ENCODE measurements around the gene SCIN. TPM values are rescaled to one million over a fixed set of nuclear protein-coding genes. Genes with fewer than 3 reads are reported as not detected.
"Not testable (repeated sequence)": the region's sequence is repeated elsewhere in the genome, so short reads cannot be mapped to it uniquely, and the experiment has no call there.

Gene SCIN
- total and polyA plus RNA-seq, 2 donors: 1.3 to 10.7 TPM

DNA sequence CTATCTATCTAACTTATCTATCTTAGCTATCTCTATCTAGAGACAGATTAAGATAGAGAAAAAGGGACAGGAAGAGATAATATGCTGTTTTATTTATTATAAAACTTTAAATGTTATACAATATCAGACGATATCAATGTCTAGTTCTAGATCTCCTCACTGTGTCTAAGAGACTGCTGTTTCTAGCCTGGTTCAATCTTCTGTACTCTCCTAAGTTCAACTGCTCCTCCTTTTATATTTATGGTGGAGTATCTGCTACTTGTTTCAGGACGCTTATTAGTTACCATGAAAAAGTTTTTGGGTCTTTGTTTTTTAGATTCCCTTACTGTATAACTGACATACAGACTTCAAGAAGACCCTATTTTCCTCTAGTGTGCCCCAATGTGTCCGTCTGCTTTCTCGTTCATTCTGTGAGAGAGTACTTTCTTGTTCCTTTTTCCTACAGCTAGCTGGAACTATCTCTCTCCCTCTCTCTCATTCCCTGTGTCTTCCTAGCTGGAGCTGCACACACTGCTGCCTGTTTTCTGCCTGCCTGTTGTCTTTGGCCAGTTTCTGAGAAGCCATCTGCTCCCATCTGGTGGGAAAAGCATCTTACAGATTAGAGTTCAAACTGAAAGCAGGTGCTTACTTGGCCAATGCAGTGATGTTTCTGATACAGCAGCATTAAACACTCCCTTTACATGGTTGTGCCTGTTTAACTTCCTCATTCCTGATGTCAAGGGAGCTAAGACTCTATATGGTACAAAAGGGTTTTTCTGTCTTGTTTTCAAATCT, 67.5 kb downstream of the SCIN start:
- Histone ChIP-seq H3K36me3 (ENCODE audit: insufficient read depth) (no peaks in the 10 kb centered on the region), H3K27ac (ENCODE audit: low read depth) (no peak overlapping the region), H3K4me1 (ENCODE audit: insufficient read depth) (no peaks in the 10 kb centered on the region), H3K4me3 (ENCODE audit: low read depth, low read length) (no peak overlapping the region)
- 29% methylated on average over 4 of the region's 4 CpGs for WGBS
- DNase-seq (ENCODE audit: extremely low spot score): no peak

GRCh38 chr7:12638851-12639456, 68.4 kb downstream of the SCIN start:
- 20% methylated on average over 6 of the region's 6 CpGs for WGBS
- Histone ChIP-seq H3K36me3 (ENCODE audit: insufficient read depth) (no peaks in the 10 kb centered on the region), H3K4me3 (ENCODE audit: low read depth, low read length) (no peak overlapping the region), H3K4me1 (ENCODE audit: insufficient read depth) (no peaks in the 10 kb centered on the region), H3K27ac (ENCODE audit: low read depth) (no peak overlapping the region)
- no peak for DNase-seq (ENCODE audit: extremely low spot score)

GRCh38 chr7:12640299-12641096, 70.0 kb downstream of the SCIN start:
- Histone ChIP-seq H3K4me3 (ENCODE audit: low read depth, low read length) (no peak overlapping the region), H3K27ac (ENCODE audit: low read depth) (no peak overlapping the region), H3K4me1 (ENCODE audit: insufficient read depth) (no peaks in the 10 kb centered on the region), H3K36me3 (ENCODE audit: insufficient read depth) (no peaks in the 10 kb centered on the region)
- no peak for DNase-seq (ENCODE audit: extremely low spot score)
- WGBS: 79% methylated on average over 7 of the region's 7 CpGs

GRCh38 chr7:12641196-12641595, 70.7 kb downstream of the SCIN start:
- Histone ChIP-seq H3K4me3 (ENCODE audit: low read depth, low read length) (no peak overlapping the region), H3K4me1 (ENCODE audit: insufficient read depth) (no peaks in the 10 kb centered on the region), H3K36me3 (ENCODE audit: insufficient read depth) (no peaks in the 10 kb centered on the region), H3K27ac (ENCODE audit: low read depth) (no peak overlapping the region)
- DNase-seq (ENCODE audit: extremely low spot score): no peak
- 63% methylated on average over 3 of the region's 3 CpGs for WGBS

GRCh38 chr7:12642508-12642907, 72.0 kb downstream of the SCIN start:
- WGBS: 96% methylated on average over 5 of the region's 5 CpGs
- Histone ChIP-seq H3K27ac (ENCODE audit: low read depth) (no peak overlapping the region), H3K36me3 (ENCODE audit: insufficient read depth) (no peaks in the 10 kb centered on the region), H3K4me3 (ENCODE audit: low read depth, low read length) (no peak overlapping the region), H3K4me1 (ENCODE audit: insufficient read depth) (no peaks in the 10 kb centered on the region)
- no peak for DNase-seq (ENCODE audit: extremely low spot score)

DNA sequence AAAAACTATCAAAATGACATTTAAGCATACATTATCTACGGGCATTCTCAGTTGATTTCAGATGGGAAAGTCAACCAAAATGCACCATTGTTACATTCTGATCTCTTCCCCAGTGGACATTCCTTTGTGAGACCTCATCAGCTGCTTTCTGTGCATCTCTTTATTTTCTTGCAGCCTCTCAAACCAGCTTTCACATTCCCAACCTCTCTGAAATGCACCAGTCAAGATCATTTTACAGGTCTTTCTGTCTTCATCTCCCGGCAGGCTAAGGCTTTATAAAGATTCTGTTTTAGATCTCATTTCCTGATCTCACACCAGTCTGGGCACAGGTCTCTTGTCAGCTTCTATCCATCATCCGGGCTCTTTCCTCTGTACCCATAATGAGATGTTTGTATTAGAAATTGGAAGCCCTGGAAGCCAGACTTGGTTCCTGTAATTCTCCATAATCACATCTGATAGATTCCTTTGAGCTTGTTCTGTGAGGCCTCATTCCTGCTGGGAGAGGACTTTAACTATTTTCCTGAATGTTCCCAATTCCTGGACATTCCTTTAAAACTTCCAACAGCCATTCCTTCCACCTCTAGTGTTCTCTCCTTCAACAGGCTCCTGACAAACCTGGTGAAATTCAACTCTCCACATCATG, 72.6 kb downstream of the SCIN start:
- Histone ChIP-seq H3K27ac (ENCODE audit: low read depth) (no peak overlapping the region), H3K36me3 (ENCODE audit: insufficient read depth) (no peaks in the 10 kb centered on the region), H3K4me1 (ENCODE audit: insufficient read depth) (no peaks in the 10 kb centered on the region), H3K4me3 (ENCODE audit: low read depth, low read length) (no peak overlapping the region)
- 78% methylated on average over 3 of the region's 3 CpGs for WGBS
- DNase-seq (ENCODE audit: extremely low spot score): no peak

- H3K27ac ChIP-seq (ENCODE audit: low read depth): no peak overlapping the region
- WGBS: 93% methylated on average over 5 of the region's 5 CpGs
- no peak for DNase-seq (ENCODE audit: extremely low spot score)
- H3K4me1 ChIP-seq (ENCODE audit: insufficient read depth): no peaks in the 10 kb centered on the region
- no peak overlapping the region for H3K4me3 ChIP-seq (ENCODE audit: low read depth, low read length)
- H3K36me3 ChIP-seq (ENCODE audit: insufficient read depth): no peaks in the 10 kb centered on the region
These were observed 73.1 kb downstream of the SCIN start for GRCh38 chr7:12643644-12644043.

DNA sequence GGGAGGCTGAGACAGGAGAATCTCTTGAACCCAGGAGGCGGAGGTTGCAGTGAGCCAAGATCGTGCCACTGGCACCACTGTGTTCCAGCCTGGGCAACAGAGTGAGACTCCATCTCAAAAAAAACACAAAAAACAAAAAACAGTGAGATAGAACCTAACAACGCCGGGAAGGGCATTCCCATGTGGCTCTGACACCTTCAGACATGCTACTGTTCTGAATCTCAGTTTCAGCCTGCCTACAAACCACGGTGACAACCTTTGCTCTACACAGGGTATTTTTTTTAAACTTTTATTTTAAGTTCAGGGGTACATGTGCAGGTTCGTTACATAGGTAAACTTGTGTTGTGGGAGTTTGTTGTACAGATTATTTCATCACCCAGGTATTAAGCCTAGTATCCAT, 74.7 kb downstream of the SCIN start:
- 88% methylated on average over 6 of the region's 6 CpGs for WGBS
- DNase-seq (ENCODE audit: extremely low spot score); H3K4me3 ChIP-seq (ENCODE audit: low read depth, low read length); H3K27ac ChIP-seq (ENCODE audit: low read depth); H3K36me3 ChIP-seq (ENCODE audit: insufficient read depth); H3K4me1 ChIP-seq (ENCODE audit: insufficient read depth): not testable (repeated sequence)

DNA sequence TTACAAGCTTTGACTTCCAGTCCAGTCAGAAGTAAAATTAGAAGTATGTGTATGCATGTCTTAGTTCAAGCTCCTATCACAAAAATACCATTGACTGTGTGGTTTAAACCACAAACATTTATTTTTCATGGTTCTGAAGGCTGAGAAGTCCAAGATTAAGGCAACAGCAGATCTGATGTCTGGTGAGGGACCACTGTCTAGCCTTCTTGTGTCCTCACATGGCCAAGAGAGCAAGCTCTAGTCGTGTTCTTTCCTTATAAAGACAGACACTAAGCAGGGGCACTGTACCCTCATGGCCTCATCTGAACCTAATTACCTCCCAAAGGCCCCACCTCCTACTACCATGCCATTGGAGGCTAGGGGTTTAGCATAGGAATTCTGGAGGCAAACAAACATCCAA, 75.6 kb downstream of the SCIN start:
- Histone ChIP-seq H3K4me1 (ENCODE audit: insufficient read depth) (no peaks in the 10 kb centered on the region), H3K27ac (ENCODE audit: low read depth) (no peak overlapping the region), H3K36me3 (ENCODE audit: insufficient read depth) (no peaks in the 10 kb centered on the region), H3K4me3 (ENCODE audit: low read depth, low read length) (no peak overlapping the region)
- 49% methylated on average over 1 of the region's 1 CpG for WGBS
- no peak for DNase-seq (ENCODE audit: extremely low spot score)

- H3K4me3 ChIP-seq (ENCODE audit: low read depth, low read length): no peak overlapping the region
- no peak overlapping the region for H3K27ac ChIP-seq (ENCODE audit: low read depth)
- no peaks in the 10 kb centered on the region for H3K36me3 ChIP-seq (ENCODE audit: insufficient read depth)
- WGBS: 66% methylated on average over 6 of the region's 6 CpGs
- no peak for DNase-seq (ENCODE audit: extremely low spot score)
- no peaks in the 10 kb centered on the region for H3K4me1 ChIP-seq (ENCODE audit: insufficient read depth)
These were observed 77.1 kb downstream of the SCIN start for GRCh38 chr7:12647364-12648219.

DNA sequence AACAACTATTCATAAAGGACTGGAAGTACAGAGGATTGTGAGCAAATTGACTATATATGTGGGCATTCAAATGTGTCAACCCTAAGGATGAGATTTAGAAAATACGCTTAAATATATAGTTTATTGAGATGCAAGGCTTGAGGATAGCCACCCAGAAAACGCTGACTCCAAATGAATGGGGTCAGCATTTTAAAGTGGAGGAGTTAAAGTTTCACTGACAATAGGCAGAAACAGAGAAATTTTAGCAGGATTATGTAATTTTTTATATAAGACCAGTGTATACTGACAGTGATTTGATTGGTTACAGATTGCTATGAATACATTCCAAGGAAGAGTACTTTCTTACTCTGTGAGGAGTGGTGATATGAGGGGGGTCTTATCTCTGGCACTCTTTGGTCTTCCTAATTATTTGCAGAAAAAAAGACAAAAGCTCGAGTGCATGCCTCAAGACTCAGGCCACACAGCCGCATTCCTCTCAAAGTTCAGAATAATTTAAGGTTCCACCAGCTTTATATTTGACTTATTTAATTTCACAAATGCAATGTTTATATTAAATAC, 78.3 kb downstream of the SCIN start:
- Histone ChIP-seq H3K4me1 (ENCODE audit: insufficient read depth) (no peaks in the 10 kb centered on the region), H3K36me3 (ENCODE audit: insufficient read depth) (no peaks in the 10 kb centered on the region), H3K27ac (ENCODE audit: low read depth) (no peak overlapping the region), H3K4me3 (ENCODE audit: low read depth, low read length) (no peak overlapping the region)
- 72% methylated on average over 4 of the region's 4 CpGs for WGBS
- no peak for DNase-seq (ENCODE audit: extremely low spot score)

GRCh38 chr7:12649348-12649747, 78.8 kb downstream of the SCIN start:
- Histone ChIP-seq H3K4me3 (ENCODE audit: low read depth, low read length) (no peak overlapping the region), H3K27ac (ENCODE audit: low read depth) (no peak overlapping the region), H3K36me3 (ENCODE audit: insufficient read depth) (no peaks in the 10 kb centered on the region), H3K4me1 (ENCODE audit: insufficient read depth) (no peaks in the 10 kb centered on the region)
- DNase-seq (ENCODE audit: extremely low spot score): no peak

GRCh38 chr7:12650080-12650479, 79.6 kb downstream of the SCIN start:
- no peaks in the 10 kb centered on the region for H3K4me1 ChIP-seq (ENCODE audit: insufficient read depth)
- WGBS: 91% methylated on average over 2 of the region's 2 CpGs
- no peak overlapping the region for H3K27ac ChIP-seq (ENCODE audit: low read depth)
- H3K36me3 ChIP-seq (ENCODE audit: insufficient read depth): no peaks in the 10 kb centered on the region
- no peak for DNase-seq (ENCODE audit: extremely low spot score)
- no peak overlapping the region for H3K4me3 ChIP-seq (ENCODE audit: low read depth, low read length)

All from urinary bladder (tissue), 4 donors.